Measurements from ENCODE around the gene SSNA1. TPM values are rescaled to one million over a fixed set of nuclear protein-coding genes. Genes with fewer than 3 reads are reported as not detected.

SSNA1 gene
- total and polyA plus RNA-seq, 12 donors, result 13.2 to 138 (median 70.3) TPM

DNA sequence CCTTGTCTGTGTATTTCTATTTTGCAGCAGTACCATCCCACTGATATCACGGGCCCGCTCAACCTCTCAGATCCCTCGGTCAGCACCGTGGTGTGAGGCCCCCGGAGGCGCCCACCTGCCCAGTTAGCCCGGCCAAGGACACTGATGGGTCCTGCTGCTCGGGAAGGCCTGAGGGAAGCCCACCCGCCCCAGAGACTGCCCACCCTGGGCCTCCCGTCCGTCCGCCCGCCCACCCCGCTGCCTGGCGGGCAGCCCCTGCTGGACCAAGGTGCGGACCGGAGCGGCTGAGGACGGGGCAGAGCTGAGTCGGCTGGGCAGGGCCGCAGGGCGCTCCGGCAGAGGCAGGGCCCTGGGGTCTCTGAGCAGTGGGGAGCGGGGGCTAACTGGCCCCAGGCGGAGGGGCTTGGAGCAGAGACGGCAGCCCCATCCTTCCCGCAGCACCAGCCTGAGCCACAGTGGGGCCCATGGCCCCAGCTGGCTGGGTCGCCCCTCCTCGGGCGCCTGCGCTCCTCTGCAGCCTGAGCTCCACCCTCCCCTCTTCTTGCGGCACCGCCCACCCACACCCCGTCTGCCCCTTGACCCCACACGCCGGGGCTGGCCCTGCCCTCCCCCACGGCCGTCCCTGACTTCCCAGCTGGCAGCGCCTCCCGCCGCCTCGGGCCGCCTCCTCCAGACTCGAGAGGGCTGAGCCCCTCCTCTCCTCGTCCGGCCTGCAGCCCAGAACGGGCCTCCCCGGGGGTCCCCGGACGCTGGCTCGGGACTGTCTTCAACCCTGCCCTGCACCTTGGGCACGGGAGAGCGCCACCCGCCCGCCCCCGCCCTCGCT, 20.5 kb upstream of the SSNA1 start:
- Histone ChIP-seq H3K4me3 (no peak overlapping the region), H3K36me3 (replicated peaks in 1 of 2) (no peaks in the 10 kb centered on the region), H3K27ac (no peak overlapping the region), H3K27me3 (peaks cover 92% of the 10 kb centered on the region), H3K4me1 (replicated peaks in 1 of 2) (peaks cover 10 to 24% of the 10 kb centered on the region in 2 donors), H3K9me3 (replicated peaks in 1 of 3) (no peaks in the 10 kb centered on the region)
- intact Hi-C loops (cut with DNase I), result no loop called here
- no peak for DNase-seq
- TF ChIP-seq CTCF (IDR thresholded peaks at IDR 0.05), result no peak
- TF ChIP-seq POLR2A (IDR thresholded peaks at IDR 0.05), result no peak
- WGBS, 4 donors, result 1 to 10% (median 4%) methylated on average over 2 to 57 of the region's 57 CpGs

DNA sequence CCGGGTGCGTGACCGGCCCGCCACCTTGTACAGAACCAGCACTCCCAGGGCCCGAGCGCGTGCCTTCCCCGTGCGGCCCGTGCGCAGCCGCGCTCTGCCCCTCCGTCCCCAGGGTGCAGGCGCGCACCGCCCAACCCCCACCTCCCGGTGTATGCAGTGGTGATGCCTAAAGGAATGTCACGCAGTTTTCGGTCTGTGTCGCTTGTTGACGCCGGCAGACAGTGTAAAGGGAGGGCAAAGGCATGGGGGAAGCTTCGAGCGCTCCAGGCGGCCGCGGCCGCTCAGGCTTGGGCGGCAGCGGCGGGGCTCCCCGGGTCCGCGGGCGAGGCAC, 19.9 kb upstream of the SSNA1 start:
- Histone ChIP-seq H3K4me3 (peak overlapping the region in 1 of 4 donors; percentile 23), H3K9me3 (replicated peaks in 1 of 3) (no peaks in the 10 kb centered on the region), H3K27ac (no peak overlapping the region), H3K4me1 (replicated peaks in 1 of 2) (peaks cover 10 to 20% of the 10 kb centered on the region in 2 donors), H3K27me3 (peaks cover 86% of the 10 kb centered on the region), H3K36me3 (replicated peaks in 1 of 2) (no peaks in the 10 kb centered on the region)
- TF ChIP-seq POLR2A (IDR thresholded peaks at IDR 0.05), result no peak
- TF ChIP-seq CTCF (IDR thresholded peaks at IDR 0.05), result no peak
- DNase-seq, result no peak
- intact Hi-C loops (cut with DNase I), result no loop called here
- 1% methylated on average over 18 to 36 of the region's 36 CpGs; no CpG with 5 or more reads in 1 of the 4 donors for WGBS, 4 donors

- intact Hi-C loops (cut with DNase I), result no loop called here
- Histone ChIP-seq H3K4me3 (peak overlapping the region in 1 of 4 donors; percentile 23), H3K27ac (no peak overlapping the region), H3K9me3 (replicated peaks in 1 of 3) (no peaks in the 10 kb centered on the region), H3K36me3 (replicated peaks in 1 of 2) (no peaks in the 10 kb centered on the region), H3K27me3 (peaks cover 80% of the 10 kb centered on the region), H3K4me1 (replicated peaks in 1 of 2) (peaks cover 10 to 20% of the 10 kb centered on the region in 2 donors)
- TF ChIP-seq CTCF (IDR thresholded peaks at IDR 0.05) (no peak), POLR2A (IDR thresholded peaks at IDR 0.05) (no peak)
- WGBS, 4 donors, result 0 to 2% (median 1%) methylated on average over 20 to 124 of the region's 124 CpGs
- DNase-seq, result peak in 1 of 7 donors; percentile 26
These were observed 19.3 kb upstream of the SSNA1 start for GRCh38 chr9:137168904-137169856.

DNA sequence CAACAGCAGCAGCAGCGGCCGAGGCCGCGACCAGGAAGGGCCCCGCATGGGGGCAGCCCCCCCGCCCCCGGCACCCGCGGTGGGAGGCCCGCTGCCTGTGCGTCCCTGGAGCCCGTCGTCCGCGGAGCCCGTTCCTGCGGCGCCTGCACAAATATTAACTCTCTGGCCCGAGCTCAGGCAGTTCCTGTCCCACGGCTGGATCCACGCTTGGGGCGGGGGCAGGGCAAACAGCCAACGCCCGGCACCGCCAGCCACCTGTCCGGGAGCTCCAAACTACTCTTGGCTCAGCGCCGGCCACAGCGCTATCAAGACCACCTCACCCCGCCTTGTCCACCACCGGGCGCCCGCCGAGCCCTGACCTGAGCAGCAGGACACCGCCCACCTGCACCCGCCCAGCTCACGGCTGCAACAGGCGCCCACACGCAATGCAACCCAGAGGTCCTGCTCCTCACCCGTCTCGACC, 18.5 kb upstream of the SSNA1 start, which contains the start of gene LRRC26:
Gene LRRC26 (minus strand): TSS at position 156 of the 463 bp plus-strand sequence. CDS start 108 bp downstream, at position 48.
- 5 to 39% (median 8%) methylated on average over 11 to 41 of the region's 41 CpGs for WGBS, 4 donors
- no peak for DNase-seq
- H3K27ac ChIP-seq, result no peak within 1 kb of the TSS
- H3K27me3 ChIP-seq, result peaks cover 72% of the 10 kb centered on the region
- intact Hi-C loops (cut with DNase I), result no loop called here
- no peaks in the 10 kb centered on the region for H3K9me3 ChIP-seq (replicated peaks in 1 of 3)
- H3K4me3 ChIP-seq, result peak within 1 kb of the TSS in 1 of 4 donors; percentile 23
- no peaks in the 10 kb centered on the region for H3K36me3 ChIP-seq (replicated peaks in 1 of 2)
- peaks cover 10 to 20% of the 10 kb centered on the region in 2 donors for H3K4me1 ChIP-seq (replicated peaks in 1 of 2)
- TF ChIP-seq POLR2A (IDR thresholded peaks at IDR 0.05), result no peak
- no peak for TF ChIP-seq CTCF (IDR thresholded peaks at IDR 0.05)
